HG03342 (cell line): ENCODE measurements around the gene DGUOK.
A peak's percentile ranks its signal among the peaks of the same experiment; 100 is the strongest.
"Not testable (repeated sequence)": the region's sequence is repeated elsewhere in the genome, so short reads cannot be mapped to it uniquely, and the experiment has no call there.

Experiments used
- ATAC-seq: cut with Tn5 transposase; IDR thresholded peaks from one replicate; pipeline ENCODE4 v1.9.1; 2021; ENCODE audit warnings: mild to moderate bottlenecking, moderate library complexity; ENCODE audit not compliant: unreplicated experiment

DGUOK gene

GRCh38 chr2:73899801-73900336 lies 26.8 kb upstream of the DGUOK start:
- no peak for ATAC-seq

- no peak for ATAC-seq
Measured at GRCh38 chr2:73901143-73901542, 25.5 kb upstream of the DGUOK start.

GRCh38 chr2:73902284-73902683 lies 24.4 kb upstream of the DGUOK start:
- no peak for ATAC-seq

GRCh38 chr2:73903313-73903712 lies 23.4 kb upstream of the DGUOK start:
- no peak for ATAC-seq

- not testable (repeated sequence) for ATAC-seq
Measured at GRCh38 chr2:73903949-73904613, 22.6 kb upstream of the DGUOK start.

- no peak for ATAC-seq
Measured at GRCh38 chr2:73904952-73905351, 21.7 kb upstream of the DGUOK start.

- no peak for ATAC-seq
Measured at GRCh38 chr2:73906847-73907505, 19.7 kb upstream of the DGUOK start.

- peak; percentile 68 for ATAC-seq
Measured at GRCh38 chr2:73907840-73908452, 18.7 kb upstream of the DGUOK start.

GRCh38 chr2:73908689-73909652 lies 17.7 kb upstream of the DGUOK start:
- ATAC-seq = no peak

GRCh38 chr2:73910873-73911547 lies 15.7 kb upstream of the DGUOK start:
- ATAC-seq = no peak

GRCh38 chr2:73911548-73912208 lies 15.0 kb upstream of the DGUOK start:
- ATAC-seq = no peak

GRCh38 chr2:73913414-73914054 lies 13.1 kb upstream of the DGUOK start:
- ATAC-seq = no peak

- no peak for ATAC-seq
Measured at GRCh38 chr2:73914667-73915066, 12.0 kb upstream of the DGUOK start.

- no peak for ATAC-seq
Measured at GRCh38 chr2:73915437-73915993, 11.2 kb upstream of the DGUOK start.

GRCh38 chr2:73916666-73917065 lies 10.0 kb upstream of the DGUOK start:
- ATAC-seq = no peak

GRCh38 chr2:73917296-73917695 lies 9.4 kb upstream of the DGUOK start:
- ATAC-seq = no peak

GRCh38 chr2:73917696-73918207 lies 8.9 kb upstream of the DGUOK start:
- no peak for ATAC-seq

GRCh38 chr2:73918856-73919255 lies 7.8 kb upstream of the DGUOK start:
- ATAC-seq = no peak
